Esophagus squamous epithelium (tissue), 4 donors: ENCODE data around the gene OR5AR1.

ENCODE experiments used
- POLR2A ChIP-seq, 4 donors: fragments of 450-650 bp; IDR thresholded peaks; one replicate each; pipeline ENCODE4 v1.6.1; 2017; ENCODE audit warnings: antibody characterized with exemption in 4 of 4, mild to moderate bottlenecking in 4 of 4, moderate library complexity in 3 of 4
- TF ChIP-seq, protein P1 (sequence below), 6 experiments: fragments of 450-650 bp in 4 of 6; fragments of 200-600 bp in 2 of 6; sonication (generic) in 2 of 6; IDR thresholded peaks; one replicate each; pipeline ENCODE4 v1.5.1; 2016 to 2019; ENCODE audit warnings: antibody characterized with exemption in 6 of 6, mild to moderate bottlenecking in 4 of 6, moderate library complexity in 4 of 6

GRCh38 chr11:56700914-56701485 lies 37.5 kb downstream of the OR5AR1 start:
- TF ChIP-seq, protein P1, sequence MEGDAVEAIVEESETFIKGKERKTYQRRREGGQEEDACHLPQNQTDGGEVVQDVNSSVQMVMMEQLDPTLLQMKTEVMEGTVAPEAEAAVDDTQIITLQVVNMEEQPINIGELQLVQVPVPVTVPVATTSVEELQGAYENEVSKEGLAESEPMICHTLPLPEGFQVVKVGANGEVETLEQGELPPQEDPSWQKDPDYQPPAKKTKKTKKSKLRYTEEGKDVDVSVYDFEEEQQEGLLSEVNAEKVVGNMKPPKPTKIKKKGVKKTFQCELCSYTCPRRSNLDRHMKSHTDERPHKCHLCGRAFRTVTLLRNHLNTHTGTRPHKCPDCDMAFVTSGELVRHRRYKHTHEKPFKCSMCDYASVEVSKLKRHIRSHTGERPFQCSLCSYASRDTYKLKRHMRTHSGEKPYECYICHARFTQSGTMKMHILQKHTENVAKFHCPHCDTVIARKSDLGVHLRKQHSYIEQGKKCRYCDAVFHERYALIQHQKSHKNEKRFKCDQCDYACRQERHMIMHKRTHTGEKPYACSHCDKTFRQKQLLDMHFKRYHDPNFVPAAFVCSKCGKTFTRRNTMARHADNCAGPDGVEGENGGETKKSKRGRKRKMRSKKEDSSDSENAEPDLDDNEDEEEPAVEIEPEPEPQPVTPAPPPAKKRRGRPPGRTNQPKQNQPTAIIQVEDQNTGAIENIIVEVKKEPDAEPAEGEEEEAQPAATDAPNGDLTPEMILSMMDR (IDR thresholded peaks at IDR 0.05), result no peak
- TF ChIP-seq POLR2A (IDR thresholded peaks at IDR 0.05), result no peak
